Activated CD8-positive, alpha-beta memory T cell treated with anti-CD3 and anti-CD28 coated beads, Interleukin-2, amount 50 U/mL, for 1 hour (primary cell): ENCODE data around the gene TRIP13.
"Not testable (repeated sequence)": the region's sequence is repeated elsewhere in the genome, so short reads cannot be mapped to it uniquely, and the experiment has no call there.

Source experiments
- DNase-seq: peaks from one replicate; pipeline ENCODE4 v3.0.0-alpha.2; 2020; ENCODE audit errors: extremely low read depth

The TRIP13 gene

GRCh38 chr5:891837-892393 lies 769 bp upstream of the TRIP13 start:
- no peak for DNase-seq

DNA sequence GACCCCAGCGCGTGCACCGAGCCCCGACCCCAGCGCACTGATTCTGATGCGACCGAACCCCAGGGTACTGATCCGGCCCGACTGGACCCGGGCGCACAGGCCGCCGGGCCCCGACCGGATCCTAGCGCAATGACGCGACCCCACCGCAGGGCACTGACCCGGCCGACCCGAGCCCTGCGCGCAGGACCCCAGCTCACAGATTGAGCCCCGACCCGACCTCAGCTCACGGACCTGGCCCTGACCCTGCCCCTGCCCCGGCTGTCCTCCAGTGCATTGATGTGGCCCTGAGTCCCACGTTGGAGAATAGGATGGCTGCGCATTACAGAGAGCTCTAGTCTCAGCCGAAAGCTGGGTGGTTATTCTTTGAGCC lies 438 bp downstream of the TRIP13 start:
- no peak for DNase-seq

DNA sequence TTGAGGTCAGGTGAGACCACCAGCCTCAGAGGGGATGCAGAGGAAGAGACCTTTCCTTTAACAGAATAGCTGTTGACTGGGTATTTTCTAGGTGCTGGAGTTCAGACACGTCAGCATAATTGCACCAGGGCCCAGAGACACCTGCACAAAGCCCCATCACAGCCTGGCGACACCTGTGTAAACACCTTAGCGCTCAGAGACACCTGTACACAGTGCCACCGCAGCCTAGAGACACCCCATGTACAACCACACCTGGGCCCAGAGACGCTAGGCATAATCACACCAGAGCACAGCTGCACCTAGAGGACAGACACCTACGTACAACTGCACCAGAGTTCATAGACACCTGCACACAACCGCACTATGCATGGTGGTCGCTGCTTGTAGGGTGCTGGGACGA lies 1.0 kb downstream of the TRIP13 start:
- no peak for DNase-seq

DNA sequence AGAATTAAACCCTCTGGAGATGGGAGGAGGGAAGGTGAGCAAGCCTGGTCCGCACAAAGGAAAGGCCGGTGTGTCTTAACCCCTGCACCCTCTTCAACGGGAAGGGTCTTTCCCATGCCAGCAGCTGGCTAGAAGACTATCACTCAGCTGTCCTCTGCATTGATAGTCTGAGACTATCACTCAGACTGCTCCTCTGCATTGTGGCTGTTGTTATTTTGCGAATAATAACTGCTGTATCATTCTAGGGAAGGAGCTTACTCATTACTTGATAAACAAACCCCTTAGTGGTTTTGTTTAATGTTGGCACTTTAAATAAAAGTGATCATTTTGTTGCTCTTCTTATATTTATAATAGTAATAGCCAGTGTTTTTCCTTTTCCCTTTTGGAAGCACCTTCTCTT lies 8.1 kb downstream of the TRIP13 start:
- no peak for DNase-seq

GRCh38 chr5:902129-902916 lies 9.6 kb downstream of the TRIP13 start:
- no peak for DNase-seq

DNA sequence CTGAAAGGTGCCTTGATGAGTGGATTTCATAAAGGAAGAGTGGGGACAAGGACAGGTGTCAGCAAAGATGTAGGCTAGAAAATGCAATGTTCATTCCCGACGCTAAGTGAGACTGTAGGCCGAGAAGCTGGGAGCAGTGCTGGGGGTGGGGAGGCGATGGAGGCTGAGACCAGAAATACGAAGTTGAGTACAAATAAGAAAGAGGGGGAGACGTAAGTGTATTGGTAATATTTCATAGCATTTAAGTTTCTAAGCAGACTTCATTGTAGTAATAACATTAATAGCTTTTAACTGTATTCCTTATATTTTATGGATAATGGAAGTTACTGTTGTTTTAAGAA lies 11.0 kb downstream of the TRIP13 start:
- no peak for DNase-seq

GRCh38 chr5:905139-905642 lies 12.5 kb downstream of the TRIP13 start:
- no peak for DNase-seq

DNA sequence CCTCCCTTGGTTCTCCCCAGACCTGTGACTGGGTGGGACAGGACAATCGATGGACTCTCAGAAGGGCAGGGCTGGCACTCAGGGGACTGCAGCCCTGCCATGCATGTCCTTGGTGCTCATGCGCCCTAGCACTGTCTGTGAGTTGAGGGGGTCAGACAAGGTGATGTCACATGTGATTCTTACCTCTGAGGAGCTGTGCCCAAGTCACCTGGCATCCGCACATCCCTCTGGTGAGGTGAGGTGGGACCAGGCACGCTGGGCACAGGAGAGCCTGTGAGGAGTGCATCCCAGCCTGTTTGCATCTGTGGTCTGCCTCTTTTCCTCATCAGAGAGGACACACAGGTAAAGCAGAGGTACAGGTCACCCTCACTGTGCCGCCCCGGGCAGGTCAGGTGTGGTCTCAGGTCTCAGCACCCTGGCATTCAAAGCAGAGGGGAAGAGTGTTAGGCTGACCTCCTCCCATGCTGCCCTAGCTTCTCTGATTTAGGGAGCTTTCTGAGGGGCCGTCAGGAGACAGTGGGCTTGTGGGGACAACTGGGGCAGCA lies 14.8 kb downstream of the TRIP13 start:
- DNase-seq, result no peak

DNA sequence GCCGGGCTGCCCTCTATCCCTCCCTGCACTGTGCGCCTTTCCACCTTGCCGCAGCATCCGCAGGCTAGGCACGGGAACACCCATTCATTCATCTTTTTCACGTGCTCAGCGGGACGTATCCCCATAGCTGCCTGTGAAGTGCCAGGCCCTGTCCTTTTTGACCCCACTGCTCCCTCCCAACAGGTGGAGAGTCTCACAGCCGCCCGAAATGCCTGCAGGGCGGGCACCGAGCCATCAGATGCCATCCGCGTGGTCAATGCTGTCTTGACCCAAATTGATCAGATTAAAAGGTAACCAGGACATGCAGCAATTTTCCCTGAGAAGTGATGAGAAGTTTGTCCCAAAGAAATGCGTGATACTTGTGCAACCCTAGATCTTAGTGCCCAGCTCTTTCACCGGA lies 15.5 kb downstream of the TRIP13 start:
- DNase-seq, result no peak

GRCh38 chr5:909086-909485 lies 16.4 kb downstream of the TRIP13 start:
- DNase-seq, result no peak

DNA sequence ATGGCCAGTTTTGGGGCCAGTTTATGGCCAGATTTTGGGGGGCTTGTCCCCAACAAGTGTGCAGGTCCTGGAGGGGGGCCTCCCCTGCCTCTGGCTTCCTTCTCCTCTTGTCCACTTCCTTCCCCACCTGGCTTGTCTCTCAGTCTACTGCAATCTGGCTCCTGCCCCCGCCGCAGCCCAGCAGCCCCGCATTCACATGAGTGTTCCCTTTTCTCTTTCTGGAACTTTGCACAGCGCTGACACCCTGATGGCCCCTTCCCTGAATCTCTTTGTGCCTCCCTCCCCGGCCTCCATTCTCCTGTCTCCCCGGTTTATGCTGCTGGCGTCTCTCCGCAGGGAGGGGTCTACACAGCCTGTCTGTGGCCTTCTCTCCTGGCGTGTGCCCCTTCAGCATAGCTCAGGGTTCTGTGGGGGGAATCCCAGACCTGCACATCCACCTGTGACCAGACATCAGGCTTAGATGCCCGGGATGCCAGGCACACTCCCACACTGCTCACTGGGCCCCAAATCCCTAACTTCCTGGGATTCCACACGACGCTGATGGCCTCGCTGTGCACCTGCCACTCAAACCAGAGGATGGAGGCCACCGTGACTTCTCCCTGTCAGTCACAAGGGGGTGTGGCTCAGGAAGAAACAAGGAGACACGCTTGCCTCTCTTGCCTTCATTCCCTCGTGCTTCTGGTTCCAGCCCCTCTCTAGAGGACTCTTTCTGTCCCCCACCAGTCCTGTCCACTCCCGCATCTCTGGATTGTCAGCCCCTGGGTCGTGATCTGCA lies 17.5 kb downstream of the TRIP13 start:
- DNase-seq, result no peak

- no peak for DNase-seq
Observed at GRCh38 chr5:910769-911160, 18.1 kb downstream of the TRIP13 start.

GRCh38 chr5:911601-912000 lies 18.9 kb downstream of the TRIP13 start:
- no peak for DNase-seq

GRCh38 chr5:912280-913091 lies 19.8 kb downstream of the TRIP13 start:
- peak; percentile 32 for DNase-seq

- no peak for DNase-seq
Observed at GRCh38 chr5:914174-914573, 21.5 kb downstream of the TRIP13 start.

- no peak for DNase-seq
Observed at GRCh38 chr5:914612-915011, 21.9 kb downstream of the TRIP13 start.

- DNase-seq, result not testable (repeated sequence)
Observed at GRCh38 chr5:915346-915745, 22.7 kb downstream of the TRIP13 start.

GRCh38 chr5:915946-916345 lies 23.3 kb downstream of the TRIP13 start:
- DNase-seq, result no peak

GRCh38 chr5:916441-917293 lies 24.0 kb downstream of the TRIP13 start:
- no peak for DNase-seq

- not testable (repeated sequence) for DNase-seq
Observed at GRCh38 chr5:918717-919116, 26.0 kb downstream of the TRIP13 start.
